ENCODE data around the gene SCNN1G. TPM values are rescaled to one million over a fixed set of nuclear protein-coding genes. Genes with fewer than 3 reads are reported as not detected.

Gene SCNN1G
- total and polyA plus RNA-seq, 9 of the 15 experiments (the other 6 are each of a cell fraction or from before 2014, with no cell fraction given): not detected

DNA sequence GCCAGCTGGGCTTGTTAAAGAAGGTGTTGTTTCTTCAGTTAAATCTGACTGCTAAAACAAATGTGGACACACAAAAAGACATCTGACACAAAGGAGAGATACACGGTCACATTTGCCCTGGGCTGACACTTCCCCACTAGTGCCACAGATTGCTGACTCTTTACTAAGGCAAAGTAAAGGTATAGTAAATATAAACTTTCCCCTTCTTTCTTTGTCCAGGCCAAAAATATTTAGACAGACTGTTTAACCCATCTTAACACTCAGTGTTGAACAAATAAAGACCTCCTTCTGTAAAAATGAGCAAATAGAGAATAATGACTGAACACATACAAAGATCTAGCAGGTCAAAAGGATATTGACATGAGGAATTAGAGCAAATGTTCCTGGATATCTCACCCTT is 58.4 kb downstream of the SCNN1G start:
- FAIRE-seq: no peak
- Histone ChIP-seq H3K36me3 (ENCODE audit: control insufficient read depth, insufficient read depth, low read length) (no peaks in the 10 kb centered on the region), H3K4me1 (replicated peaks in 1 of 2; ENCODE audit: control insufficient read depth in 2 of 2, insufficient read depth in 2 of 2, low read length in 2 of 2) (no peaks in the 10 kb centered on the region), H3K4me2 (ENCODE audit: insufficient read depth, low read length) (no peak overlapping the region), H2AFZ (ENCODE audit: low read depth, low read length) (no peak overlapping the region), H3K9me1 (ENCODE audit: control insufficient read depth, insufficient read depth, low read length) (no peaks in the 10 kb centered on the region), H3K4me3 (no peak overlapping the region), H3K9me3 (replicated peaks; ENCODE audit: control insufficient read depth, insufficient read depth, low read depth, low read length) (no peaks in the 10 kb centered on the region), H4K20me1 (replicated peaks; ENCODE audit: control insufficient read depth, insufficient read depth, low read length) (no peaks in the 10 kb centered on the region), H3K79me2 (ENCODE audit: control insufficient read depth, insufficient read depth, low read length) (no peaks in the 10 kb centered on the region), H3K27ac (ENCODE audit: extremely low read depth, low read depth, low read length) (no peak overlapping the region), H3K9ac (ENCODE audit: insufficient read depth in 1 of 2, low read depth in 2 of 2, low read length in 2 of 2) (no peak overlapping the region), H3K27me3 (ENCODE audit: control insufficient read depth in 2 of 2, insufficient read depth in 2 of 2, low read length in 2 of 2) (peaks cover 4 to 8% of the 10 kb centered on the region in 2 experiments; a peak in 3 of 5 replicates)
- CTCF ChIA-PET (ENCODE audit: low intra/inter-chr PET ratio): no interaction called here
- POLR2A ChIA-PET: interaction anchor here (0.6 kb wide), 1 partner anchor 30 kb away, joined by 4 read pairs; no protein-coding TSS in a partner anchor
- no peak for ATAC-seq
- BruUV-seq (replicated peaks): no TSS peak
- in situ Hi-C loops (cut with MboI): no loop called here
- no peak for DNase-seq (ENCODE audit: extremely low read depth in 1 of 4, low spot score in 3 of 4)
- 0% methylated on average over 1 of the region's 1 CpG for WGBS (ENCODE audit: insufficient coverage, low coverage, missing lambda C conversion rate)
- intact Hi-C loops (cut with micrococcal nuclease): no loop called here
- TF ChIP-seq ZKSCAN1 (IDR thresholded peaks at IDR 0.05; ENCODE audit: low read depth, low read length) (no peak), BACH1 (tag; IDR thresholded peaks at IDR 0.05) (no peak), SMAD1 (IDR thresholded peaks at IDR 0.05; ENCODE audit: low read depth, low read length, partially characterized antibody) (no peak), SP2 (IDR thresholded peaks at IDR 0.05; ENCODE audit: extremely low read depth, low read depth, low read length, poor library complexity, severe bottlenecking) (no peak)
- TF ChIP-seq, protein P1, sequence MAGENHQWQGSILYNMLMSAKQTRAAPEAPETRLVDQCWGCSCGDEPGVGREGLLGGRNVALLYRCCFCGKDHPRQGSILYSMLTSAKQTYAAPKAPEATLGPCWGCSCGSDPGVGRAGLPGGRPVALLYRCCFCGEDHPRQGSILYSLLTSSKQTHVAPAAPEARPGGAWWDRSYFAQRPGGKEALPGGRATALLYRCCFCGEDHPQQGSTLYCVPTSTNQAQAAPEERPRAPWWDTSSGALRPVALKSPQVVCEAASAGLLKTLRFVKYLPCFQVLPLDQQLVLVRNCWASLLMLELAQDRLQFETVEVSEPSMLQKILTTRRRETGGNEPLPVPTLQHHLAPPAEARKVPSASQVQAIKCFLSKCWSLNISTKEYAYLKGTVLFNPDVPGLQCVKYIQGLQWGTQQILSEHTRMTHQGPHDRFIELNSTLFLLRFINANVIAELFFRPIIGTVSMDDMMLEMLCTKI (IDR thresholded peaks at IDR 0.05; ENCODE audit: partially characterized antibody): no peak
- TF ChIP-seq, protein P2, sequence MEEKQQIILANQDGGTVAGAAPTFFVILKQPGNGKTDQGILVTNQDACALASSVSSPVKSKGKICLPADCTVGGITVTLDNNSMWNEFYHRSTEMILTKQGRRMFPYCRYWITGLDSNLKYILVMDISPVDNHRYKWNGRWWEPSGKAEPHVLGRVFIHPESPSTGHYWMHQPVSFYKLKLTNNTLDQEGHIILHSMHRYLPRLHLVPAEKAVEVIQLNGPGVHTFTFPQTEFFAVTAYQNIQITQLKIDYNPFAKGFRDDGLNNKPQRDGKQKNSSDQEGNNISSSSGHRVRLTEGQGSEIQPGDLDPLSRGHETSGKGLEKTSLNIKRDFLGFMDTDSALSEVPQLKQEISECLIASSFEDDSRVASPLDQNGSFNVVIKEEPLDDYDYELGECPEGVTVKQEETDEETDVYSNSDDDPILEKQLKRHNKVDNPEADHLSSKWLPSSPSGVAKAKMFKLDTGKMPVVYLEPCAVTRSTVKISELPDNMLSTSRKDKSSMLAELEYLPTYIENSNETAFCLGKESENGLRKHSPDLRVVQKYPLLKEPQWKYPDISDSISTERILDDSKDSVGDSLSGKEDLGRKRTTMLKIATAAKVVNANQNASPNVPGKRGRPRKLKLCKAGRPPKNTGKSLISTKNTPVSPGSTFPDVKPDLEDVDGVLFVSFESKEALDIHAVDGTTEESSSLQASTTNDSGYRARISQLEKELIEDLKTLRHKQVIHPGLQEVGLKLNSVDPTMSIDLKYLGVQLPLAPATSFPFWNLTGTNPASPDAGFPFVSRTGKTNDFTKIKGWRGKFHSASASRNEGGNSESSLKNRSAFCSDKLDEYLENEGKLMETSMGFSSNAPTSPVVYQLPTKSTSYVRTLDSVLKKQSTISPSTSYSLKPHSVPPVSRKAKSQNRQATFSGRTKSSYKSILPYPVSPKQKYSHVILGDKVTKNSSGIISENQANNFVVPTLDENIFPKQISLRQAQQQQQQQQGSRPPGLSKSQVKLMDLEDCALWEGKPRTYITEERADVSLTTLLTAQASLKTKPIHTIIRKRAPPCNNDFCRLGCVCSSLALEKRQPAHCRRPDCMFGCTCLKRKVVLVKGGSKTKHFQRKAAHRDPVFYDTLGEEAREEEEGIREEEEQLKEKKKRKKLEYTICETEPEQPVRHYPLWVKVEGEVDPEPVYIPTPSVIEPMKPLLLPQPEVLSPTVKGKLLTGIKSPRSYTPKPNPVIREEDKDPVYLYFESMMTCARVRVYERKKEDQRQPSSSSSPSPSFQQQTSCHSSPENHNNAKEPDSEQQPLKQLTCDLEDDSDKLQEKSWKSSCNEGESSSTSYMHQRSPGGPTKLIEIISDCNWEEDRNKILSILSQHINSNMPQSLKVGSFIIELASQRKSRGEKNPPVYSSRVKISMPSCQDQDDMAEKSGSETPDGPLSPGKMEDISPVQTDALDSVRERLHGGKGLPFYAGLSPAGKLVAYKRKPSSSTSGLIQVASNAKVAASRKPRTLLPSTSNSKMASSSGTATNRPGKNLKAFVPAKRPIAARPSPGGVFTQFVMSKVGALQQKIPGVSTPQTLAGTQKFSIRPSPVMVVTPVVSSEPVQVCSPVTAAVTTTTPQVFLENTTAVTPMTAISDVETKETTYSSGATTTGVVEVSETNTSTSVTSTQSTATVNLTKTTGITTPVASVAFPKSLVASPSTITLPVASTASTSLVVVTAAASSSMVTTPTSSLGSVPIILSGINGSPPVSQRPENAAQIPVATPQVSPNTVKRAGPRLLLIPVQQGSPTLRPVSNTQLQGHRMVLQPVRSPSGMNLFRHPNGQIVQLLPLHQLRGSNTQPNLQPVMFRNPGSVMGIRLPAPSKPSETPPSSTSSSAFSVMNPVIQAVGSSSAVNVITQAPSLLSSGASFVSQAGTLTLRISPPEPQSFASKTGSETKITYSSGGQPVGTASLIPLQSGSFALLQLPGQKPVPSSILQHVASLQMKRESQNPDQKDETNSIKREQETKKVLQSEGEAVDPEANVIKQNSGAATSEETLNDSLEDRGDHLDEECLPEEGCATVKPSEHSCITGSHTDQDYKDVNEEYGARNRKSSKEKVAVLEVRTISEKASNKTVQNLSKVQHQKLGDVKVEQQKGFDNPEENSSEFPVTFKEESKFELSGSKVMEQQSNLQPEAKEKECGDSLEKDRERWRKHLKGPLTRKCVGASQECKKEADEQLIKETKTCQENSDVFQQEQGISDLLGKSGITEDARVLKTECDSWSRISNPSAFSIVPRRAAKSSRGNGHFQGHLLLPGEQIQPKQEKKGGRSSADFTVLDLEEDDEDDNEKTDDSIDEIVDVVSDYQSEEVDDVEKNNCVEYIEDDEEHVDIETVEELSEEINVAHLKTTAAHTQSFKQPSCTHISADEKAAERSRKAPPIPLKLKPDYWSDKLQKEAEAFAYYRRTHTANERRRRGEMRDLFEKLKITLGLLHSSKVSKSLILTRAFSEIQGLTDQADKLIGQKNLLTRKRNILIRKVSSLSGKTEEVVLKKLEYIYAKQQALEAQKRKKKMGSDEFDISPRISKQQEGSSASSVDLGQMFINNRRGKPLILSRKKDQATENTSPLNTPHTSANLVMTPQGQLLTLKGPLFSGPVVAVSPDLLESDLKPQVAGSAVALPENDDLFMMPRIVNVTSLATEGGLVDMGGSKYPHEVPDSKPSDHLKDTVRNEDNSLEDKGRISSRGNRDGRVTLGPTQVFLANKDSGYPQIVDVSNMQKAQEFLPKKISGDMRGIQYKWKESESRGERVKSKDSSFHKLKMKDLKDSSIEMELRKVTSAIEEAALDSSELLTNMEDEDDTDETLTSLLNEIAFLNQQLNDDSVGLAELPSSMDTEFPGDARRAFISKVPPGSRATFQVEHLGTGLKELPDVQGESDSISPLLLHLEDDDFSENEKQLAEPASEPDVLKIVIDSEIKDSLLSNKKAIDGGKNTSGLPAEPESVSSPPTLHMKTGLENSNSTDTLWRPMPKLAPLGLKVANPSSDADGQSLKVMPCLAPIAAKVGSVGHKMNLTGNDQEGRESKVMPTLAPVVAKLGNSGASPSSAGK (IDR thresholded peaks at IDR 0.05): no peak
- TF ChIP-seq, protein P3, sequence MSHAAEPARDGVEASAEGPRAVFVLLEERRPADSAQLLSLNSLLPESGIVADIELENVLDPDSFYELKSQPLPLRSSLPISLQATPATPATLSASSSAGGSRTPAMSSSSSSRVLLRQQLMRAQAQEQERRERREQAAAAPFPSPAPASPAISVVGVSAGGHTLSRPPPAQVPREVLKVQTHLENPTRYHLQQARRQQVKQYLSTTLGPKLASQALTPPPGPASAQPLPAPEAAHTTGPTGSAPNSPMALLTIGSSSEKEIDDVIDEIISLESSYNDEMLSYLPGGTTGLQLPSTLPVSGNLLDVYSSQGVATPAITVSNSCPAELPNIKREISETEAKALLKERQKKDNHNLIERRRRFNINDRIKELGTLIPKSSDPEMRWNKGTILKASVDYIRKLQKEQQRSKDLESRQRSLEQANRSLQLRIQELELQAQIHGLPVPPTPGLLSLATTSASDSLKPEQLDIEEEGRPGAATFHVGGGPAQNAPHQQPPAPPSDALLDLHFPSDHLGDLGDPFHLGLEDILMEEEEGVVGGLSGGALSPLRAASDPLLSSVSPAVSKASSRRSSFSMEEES (CRISPR knock-in tag; IDR thresholded peaks at IDR 0.05): no peak
